LHCN-M2 (cell line): ENCODE data around the gene ACOT6. TPM values are rescaled to one million over a fixed set of nuclear protein-coding genes. Genes with fewer than 3 reads are reported as not detected.
A peak's percentile ranks its signal among the peaks of the same experiment; 100 is the strongest.
"Not testable (repeated sequence)": the region's sequence is repeated elsewhere in the genome, so short reads cannot be mapped to it uniquely, and the experiment has no call there.

Experiments used
- DNase-seq: peaks from one replicate; pipeline ENCODE4 v3.0.0-alpha.2; 2012; ENCODE audit warnings: low read depth
- polyA plus RNA-seq: library from polyadenylated mRNA; unstranded; fragments of >200 nt; gene quantifications from one replicate; pipeline ENCODE4 v1.2.1, GENCODE V29; 2012; ENCODE audit warnings: missing spikeins
- total RNA-seq: library from RNA; depleted of rRNA; stranded (reverse); fragments of >200 nt; gene quantifications from 2 replicates; pipeline ENCODE4 v1.2.3, GENCODE V29; 2014; rRNA removed

ACOT6 gene
- not detected in 2 replicates for total RNA-seq
- polyA plus RNA-seq = not detected

- peak; percentile 75 for DNase-seq
Measured at GRCh38 chr14:73612339-73613045, at the start of gene ACOT6. Gene ACOT6, plus strand, starts transcription at chr14:73612517. Its CDS starts 55 bp downstream, at chr14:73612572.

- not testable (repeated sequence) for DNase-seq
Measured at GRCh38 chr14:73562696-73563095, 49.6 kb upstream of the ACOT6 start.

GRCh38 chr14:73566431-73566830 lies 45.9 kb upstream of the ACOT6 start:
- DNase-seq = not testable (repeated sequence)

GRCh38 chr14:73566935-73567334 lies 45.4 kb upstream of the ACOT6 start:
- DNase-seq = not testable (repeated sequence)

- no peak for DNase-seq
Measured at GRCh38 chr14:73567358-73567757, 45.0 kb upstream of the ACOT6 start.

- DNase-seq = no peak
Measured at GRCh38 chr14:73567951-73568885, 44.1 kb upstream of the ACOT6 start.

- DNase-seq = not testable (repeated sequence)
Measured at GRCh38 chr14:73568886-73569184, 43.5 kb upstream of the ACOT6 start.

- DNase-seq = peak; percentile 91
Measured at GRCh38 chr14:73569185-73569958, 42.9 kb upstream of the ACOT6 start, which contains the start of gene ACOT2. Gene ACOT2, plus strand, starts transcription at chr14:73569213. Its CDS starts 28 bp downstream, at chr14:73569241.

- peak; percentile 28 for DNase-seq
Measured at GRCh38 chr14:73570913-73571312, 41.4 kb upstream of the ACOT6 start.

GRCh38 chr14:73573034-73573433 lies 39.3 kb upstream of the ACOT6 start:
- DNase-seq = not testable (repeated sequence)

GRCh38 chr14:73573740-73574139 lies 38.6 kb upstream of the ACOT6 start:
- not testable (repeated sequence) for DNase-seq

- not testable (repeated sequence) for DNase-seq
Measured at GRCh38 chr14:73574251-73574650, 38.1 kb upstream of the ACOT6 start.

GRCh38 chr14:73576391-73576790 lies 35.9 kb upstream of the ACOT6 start:
- no peak for DNase-seq

- DNase-seq = not testable (repeated sequence)
Measured at GRCh38 chr14:73577214-73577613, 35.1 kb upstream of the ACOT6 start.

GRCh38 chr14:73582102-73582979 lies 30.0 kb upstream of the ACOT6 start:
- not testable (repeated sequence) for DNase-seq

- DNase-seq = no peak
Measured at GRCh38 chr14:73588695-73589094, 23.6 kb upstream of the ACOT6 start.

- no peak for DNase-seq
Measured at GRCh38 chr14:73589116-73589515, 23.2 kb upstream of the ACOT6 start.

GRCh38 chr14:73590673-73591004 lies 21.7 kb upstream of the ACOT6 start:
- not testable (repeated sequence) for DNase-seq

- DNase-seq = no peak
Measured at GRCh38 chr14:73591690-73592449, 20.4 kb upstream of the ACOT6 start, which contains the start of gene ACOT4. Gene ACOT4, plus strand, starts transcription at chr14:73591873. Its CDS starts 87 bp downstream, at chr14:73591960.

- DNase-seq = no peak
Measured at GRCh38 chr14:73594491-73594890, 17.8 kb upstream of the ACOT6 start.
